GM12801 (cell line): ENCODE results near the gene ZNF407.

Experiments
- TF ChIP-seq, protein P1 (sequence below): IDR thresholded peaks from one replicate; pipeline ENCODE4 v1.5.1; 2011; ENCODE audit warnings: control low read depth; ENCODE audit not compliant: insufficient read length; ENCODE audit errors: extremely low read depth

Gene ZNF407

DNA sequence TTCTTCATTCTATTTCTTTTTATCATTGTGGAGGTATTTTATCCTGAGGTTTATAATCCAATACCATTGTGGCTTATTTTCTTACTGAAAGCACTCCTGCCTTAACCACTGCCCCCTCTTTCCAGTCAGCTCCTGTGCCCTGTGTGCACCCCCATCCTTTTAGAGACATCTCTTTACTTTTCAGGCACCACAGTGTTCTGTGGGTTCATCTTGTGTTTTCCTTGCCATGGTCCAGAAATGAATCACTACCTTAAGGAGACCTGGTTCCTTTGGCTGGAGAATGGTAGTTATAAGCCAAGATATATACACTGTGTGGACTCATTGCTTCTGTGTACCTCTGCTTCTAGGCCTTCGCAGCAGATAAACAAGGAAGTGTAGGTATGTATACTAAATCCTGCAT lies 332.9 kb downstream of the ZNF407 start:
- TF ChIP-seq, protein P1, sequence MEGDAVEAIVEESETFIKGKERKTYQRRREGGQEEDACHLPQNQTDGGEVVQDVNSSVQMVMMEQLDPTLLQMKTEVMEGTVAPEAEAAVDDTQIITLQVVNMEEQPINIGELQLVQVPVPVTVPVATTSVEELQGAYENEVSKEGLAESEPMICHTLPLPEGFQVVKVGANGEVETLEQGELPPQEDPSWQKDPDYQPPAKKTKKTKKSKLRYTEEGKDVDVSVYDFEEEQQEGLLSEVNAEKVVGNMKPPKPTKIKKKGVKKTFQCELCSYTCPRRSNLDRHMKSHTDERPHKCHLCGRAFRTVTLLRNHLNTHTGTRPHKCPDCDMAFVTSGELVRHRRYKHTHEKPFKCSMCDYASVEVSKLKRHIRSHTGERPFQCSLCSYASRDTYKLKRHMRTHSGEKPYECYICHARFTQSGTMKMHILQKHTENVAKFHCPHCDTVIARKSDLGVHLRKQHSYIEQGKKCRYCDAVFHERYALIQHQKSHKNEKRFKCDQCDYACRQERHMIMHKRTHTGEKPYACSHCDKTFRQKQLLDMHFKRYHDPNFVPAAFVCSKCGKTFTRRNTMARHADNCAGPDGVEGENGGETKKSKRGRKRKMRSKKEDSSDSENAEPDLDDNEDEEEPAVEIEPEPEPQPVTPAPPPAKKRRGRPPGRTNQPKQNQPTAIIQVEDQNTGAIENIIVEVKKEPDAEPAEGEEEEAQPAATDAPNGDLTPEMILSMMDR: no peak

GRCh38 chr18:74933930-74934329 lies 336.3 kb downstream of the ZNF407 start:
- TF ChIP-seq, protein P1: no peak

- TF ChIP-seq, protein P1: no peak
These were observed 337.8 kb downstream of the ZNF407 start for GRCh38 chr18:74935434-74935833.

DNA sequence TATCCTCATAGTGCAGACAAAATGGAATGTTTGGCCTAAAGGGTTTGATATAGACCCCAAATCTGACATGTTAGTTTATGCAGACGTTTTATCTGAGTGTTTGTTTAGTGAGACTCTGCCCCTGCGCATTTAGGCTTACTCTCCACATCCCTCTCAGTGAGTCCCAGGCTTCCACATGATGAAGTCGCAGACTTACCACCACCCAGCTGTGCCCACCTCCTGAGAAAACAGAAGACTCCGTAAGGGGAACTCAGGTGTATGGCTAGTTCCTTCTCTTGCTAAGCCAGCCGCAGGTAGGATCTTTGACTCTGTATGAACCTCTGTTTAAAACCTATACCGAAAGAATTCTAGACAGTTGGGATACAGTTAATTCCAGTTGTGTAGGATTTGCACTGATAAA lies 338.7 kb downstream of the ZNF407 start:
- TF ChIP-seq, protein P1: no peak

- TF ChIP-seq, protein P1: no peak
These were observed 339.6 kb downstream of the ZNF407 start for GRCh38 chr18:74937291-74937690.

DNA sequence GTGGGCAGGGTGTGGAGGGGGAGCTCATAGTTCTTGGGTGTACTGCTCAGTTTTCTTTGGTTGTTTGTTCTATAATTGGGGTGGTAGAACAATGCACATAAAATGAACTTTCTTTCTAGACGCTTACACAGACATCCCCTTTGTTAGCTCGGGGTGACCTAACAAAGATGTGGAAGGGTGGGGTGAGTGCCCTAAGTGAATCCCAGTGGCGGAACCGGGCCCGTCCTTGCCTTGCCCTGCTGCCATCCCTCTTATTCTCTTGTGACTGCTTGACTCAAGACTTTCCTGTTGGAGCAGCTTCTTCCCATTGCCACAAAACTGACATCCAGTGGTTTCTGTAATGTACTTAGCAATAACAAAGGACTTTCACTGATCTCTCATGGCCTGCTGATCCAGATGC lies 343.2 kb downstream of the ZNF407 start:
- TF ChIP-seq, protein P1: no peak

DNA sequence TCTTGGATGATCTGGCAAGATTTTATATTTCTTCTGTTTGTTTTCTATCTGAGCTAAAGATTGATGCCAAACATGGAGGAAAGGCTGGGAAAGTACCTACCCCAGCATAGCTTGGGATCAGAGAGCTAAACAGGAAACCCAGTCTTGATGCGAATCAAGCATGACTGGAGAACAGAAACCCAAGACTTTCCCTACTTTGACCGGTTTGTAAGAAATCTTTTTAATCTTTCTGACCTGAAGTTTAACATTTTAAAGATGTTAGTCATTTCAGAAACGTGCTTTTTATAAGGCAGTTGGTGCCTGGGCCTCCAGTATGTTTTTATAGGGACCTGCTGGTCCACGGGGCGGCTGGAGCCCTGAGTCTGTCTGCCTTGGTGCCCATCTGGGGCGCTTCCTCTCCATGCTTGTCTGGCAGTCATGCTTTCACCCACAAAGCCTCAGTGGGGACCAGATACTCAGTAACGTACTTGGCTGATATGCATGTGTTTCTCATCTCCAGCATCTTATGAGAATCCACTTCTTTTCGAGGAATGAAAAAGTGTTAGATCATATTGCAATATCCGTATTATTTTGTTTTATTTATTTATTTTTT lies 344.7 kb downstream of the ZNF407 start:
- TF ChIP-seq, protein P1: no peak
